ENCODE results near the gene MKKS. TPM values are rescaled to one million over a fixed set of nuclear protein-coding genes. Genes with fewer than 3 reads are reported as not detected.
A peak's percentile ranks its signal among the peaks of the same experiment; 100 is the strongest.

The MKKS gene
- total RNA-seq, 1 experiment from 2014 or later, result 10.6 TPM

- no peak overlapping the region for H3K9ac ChIP-seq (ENCODE audit: extremely low read depth, insufficient read length, low read length)
- no peak overlapping the region for H2AFZ ChIP-seq (ENCODE audit: low read length)
- Mint-ChIP-seq H3K27ac (peak overlapping the region in 1 of 3 experiments; percentile 54; a peak in 2 of 7 replicates), H3K4me1 (peaks cover 20 to 21% of the 10 kb centered on the region in 2 experiments), H3K27me3 (ENCODE audit: low read depth) (no peaks in the 10 kb centered on the region), H3K4me3 (no peak overlapping the region), H3K9me3 (no peaks in the 10 kb centered on the region), H3K36me3 (ENCODE audit: insufficient read depth in 1 of 3, low read depth in 3 of 3) (no peaks in the 10 kb centered on the region; a peak in 2 of 7 replicates)
- no peak overlapping the region for H4K5ac ChIP-seq (ENCODE audit: insufficient read length, low read depth, low read length)
- no peak overlapping the region for H2BK20ac ChIP-seq (ENCODE audit: low read depth, low read length, poor library complexity, severe bottlenecking)
- no peak overlapping the region for H3K4me2 ChIP-seq (ENCODE audit: insufficient read depth, insufficient read length, low read length)
- H3K4me1 ChIP-seq (ENCODE audit: insufficient read depth, low read length), result peaks cover 3% of the 10 kb centered on the region
- H3K18ac ChIP-seq (ENCODE audit: insufficient read length, low read depth, low read length), result no peak overlapping the region
- no peak overlapping the region for H3K56ac ChIP-seq (ENCODE audit: insufficient read length, low read depth, low read length)
- DNase-seq, result no peak
- no peaks in the 10 kb centered on the region for H3K23me2 ChIP-seq (ENCODE audit: insufficient read length, low read depth, low read length, poor library complexity, severe bottlenecking)
- H2BK5ac ChIP-seq (ENCODE audit: insufficient read length, low read length), result no peak overlapping the region
- no peak overlapping the region for H3K27ac ChIP-seq (ENCODE audit: insufficient read length, low read depth, low read length)
- no peak overlapping the region for H2AK5ac ChIP-seq (ENCODE audit: insufficient read length, low read length)
- H3K27me3 ChIP-seq (ENCODE audit: insufficient read depth, low read length), result no peaks in the 10 kb centered on the region
- H3K4ac ChIP-seq (ENCODE audit: low read depth, low read length), result no peak overlapping the region
- no peak overlapping the region for H3K14ac ChIP-seq (ENCODE audit: insufficient read depth, low read length)
- H2BK15ac ChIP-seq (ENCODE audit: low read depth, low read length), result no peak overlapping the region
- H4K20me1 ChIP-seq (ENCODE audit: control insufficient read depth, insufficient read depth, insufficient read length), result no peaks in the 10 kb centered on the region
- H3K9me3 ChIP-seq (ENCODE audit: control insufficient read depth, low read depth, low read length), result no peaks in the 10 kb centered on the region
- no peak overlapping the region for H4K8ac ChIP-seq (replicated peaks; ENCODE audit: insufficient read length, low read depth, low read length)
- no peak overlapping the region for H2BK120ac ChIP-seq (ENCODE audit: low read depth, low read length, poor library complexity, severe bottlenecking)
- TF ChIP-seq CTCF (conservative IDR thresholded peaks at IDR 0.05), result no peak
- WGBS (ENCODE audit: extremely low coverage, insufficient read length, low lambda C conversion rate), result no CpG with 5 or more reads among the region's 2 CpGs
- H3T11ph ChIP-seq (ENCODE audit: low read length), result no peak overlapping the region
- no peak overlapping the region for H3K23ac ChIP-seq (ENCODE audit: insufficient read length, low read depth, low read length)
- H2BK12ac ChIP-seq (ENCODE audit: insufficient read length, low read depth, low read length), result no peak overlapping the region
- H3K79me1 ChIP-seq (ENCODE audit: insufficient read depth, low read depth, low read length, poor library complexity, severe bottlenecking), result no peaks in the 10 kb centered on the region
- peaks cover 4% of the 10 kb centered on the region; the same call in 1 of the 2 replicates for H3K79me2 ChIP-seq (ENCODE audit: insufficient read depth, low read length)
- H4K91ac ChIP-seq (ENCODE audit: insufficient read length, low read depth, low read length), result no peak overlapping the region
Observed at GRCh38 chr20:10449270-10449669, 15.2 kb upstream of the MKKS start.
